ENCODE results near the gene GDPGP1. TPM values are rescaled to one million over a fixed set of nuclear protein-coding genes. Genes with fewer than 3 reads are reported as not detected.

The GDPGP1 gene
- total RNA-seq, 1 experiment from 2014 or later, result 6.6 TPM

DNA sequence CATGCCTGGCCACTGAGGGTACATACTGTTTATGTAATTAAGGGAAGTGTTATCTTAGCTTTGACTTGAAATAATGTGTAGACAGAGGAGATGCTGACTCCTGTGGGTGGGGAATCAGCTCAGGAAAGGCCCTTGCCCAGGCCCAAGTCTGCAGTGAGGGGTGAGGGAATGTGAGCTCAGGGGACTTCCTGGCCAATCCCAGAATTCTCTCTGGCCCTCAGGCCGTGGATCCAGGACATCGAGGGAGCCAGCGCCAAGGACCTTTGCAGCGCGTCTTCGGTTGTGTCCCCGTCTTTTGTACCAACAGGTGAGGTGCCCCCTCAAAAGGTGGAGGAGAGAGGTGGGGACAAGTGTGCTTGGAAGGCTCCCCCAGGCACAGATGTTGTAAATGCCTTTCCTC lies 6.7 kb upstream of the GDPGP1 start:
- Histone ChIP-seq H2AFZ (ENCODE audit: low read length) (no peak overlapping the region), H3K27me3 (ENCODE audit: low read length) (no peaks in the 10 kb centered on the region), H3K36me3 (ENCODE audit: low read depth, low read length) (peaks cover 70% of the 10 kb centered on the region), H3K9me2 (replicated peaks; ENCODE audit: low read length) (no peaks in the 10 kb centered on the region), H3F3A (ENCODE audit: low read length, unreplicated experiment) (no peaks in the 10 kb centered on the region), H3K4me1 (ENCODE audit: insufficient read depth, low read length) (peaks cover 16% of the 10 kb centered on the region), H3K9me3 (ENCODE audit: low read length) (no peaks in the 10 kb centered on the region), H3K9ac (ENCODE audit: low read length) (no peak overlapping the region), H3K4me3 (ENCODE audit: low read length) (no peak overlapping the region), H4K20me1 (ENCODE audit: low read length) (no peaks in the 10 kb centered on the region), H3K4me2 (ENCODE audit: low read length) (no peak overlapping the region), H3K79me2 (ENCODE audit: low read length) (peaks cover 23% of the 10 kb centered on the region), H3K27ac (ENCODE audit: low read length) (no peak overlapping the region)
- no TSS peak for BruUV-seq (replicated peaks)
- DNase-seq (no peak), ATAC-seq (no peak)
- CTCF ChIA-PET, result no interaction called here
- TF ChIP-seq EZH2phosphoT487 (IDR thresholded peaks at IDR 0.05; ENCODE audit: borderline replicate concordance, low read length), result no peak
- no peak for TF ChIP-seq CTCF (conservative IDR thresholded peaks at IDR 0.05; ENCODE audit: low read depth, low read length)
- no peak for TF ChIP-seq EZH2 (IDR thresholded peaks at IDR 0.05; ENCODE audit: low read length, unreplicated experiment)
- intact Hi-C loops (cut with micrococcal nuclease), result no loop called here
- POLR2A ChIA-PET (ENCODE audit: unreplicated experiment), result no interaction called here

DNA sequence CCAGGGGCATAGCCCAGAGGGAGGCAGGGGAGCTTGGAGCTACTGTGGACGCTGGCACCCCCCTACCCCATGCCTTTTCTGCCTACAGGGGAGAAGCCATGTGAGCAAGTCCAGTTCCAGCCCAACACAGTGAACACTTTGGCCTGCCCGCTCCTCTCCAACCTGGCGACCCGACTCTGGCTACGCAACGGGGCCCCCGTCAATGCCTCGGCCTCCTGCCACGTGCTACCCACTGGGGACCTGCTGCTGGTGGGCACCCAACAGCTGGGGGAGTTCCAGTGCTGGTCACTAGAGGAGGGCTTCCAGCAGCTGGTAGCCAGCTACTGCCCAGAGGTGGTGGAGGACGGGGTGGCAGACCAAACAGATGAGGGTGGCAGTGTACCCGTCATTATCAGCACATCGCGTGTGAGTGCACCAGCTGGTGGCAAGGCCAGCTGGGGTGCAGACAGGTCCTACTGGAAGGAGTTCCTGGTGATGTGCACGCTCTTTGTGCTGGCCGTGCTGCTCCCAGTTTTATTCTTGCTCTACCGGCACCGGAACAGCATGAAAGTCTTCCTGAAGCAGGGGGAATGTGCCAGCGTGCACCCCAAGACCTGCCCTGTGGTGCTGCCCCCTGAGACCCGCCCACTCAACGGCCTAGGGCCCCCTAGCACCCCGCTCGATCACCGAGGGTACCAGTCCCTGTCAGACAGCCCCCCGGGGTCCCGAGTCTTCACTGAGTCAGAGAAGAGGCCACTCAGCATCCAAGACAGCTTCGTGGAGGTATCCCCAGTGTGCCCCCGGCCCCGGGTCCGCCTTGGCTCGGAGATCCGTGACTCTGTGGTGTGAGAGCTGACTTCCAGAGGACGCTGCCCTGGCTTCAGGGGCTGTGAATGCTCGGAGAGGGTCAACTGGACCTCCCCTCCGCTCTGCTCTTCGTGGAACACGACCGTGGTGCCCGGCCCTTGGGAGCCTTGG lies 5.9 kb upstream of the GDPGP1 start:
- no TSS peak for BruUV-seq (replicated peaks)

More for the DNA sequence above, 5.9 kb upstream of the GDPGP1 start:
- Histone ChIP-seq H3K9me2 (replicated peaks; ENCODE audit: low read length) (no peaks in the 10 kb centered on the region), H3K79me2 (ENCODE audit: low read length) (peaks cover 30% of the 10 kb centered on the region), H3K9ac (ENCODE audit: low read length) (no peak overlapping the region), H3K27me3 (ENCODE audit: low read length) (no peaks in the 10 kb centered on the region), H4K20me1 (ENCODE audit: low read length) (no peaks in the 10 kb centered on the region), H2AFZ (ENCODE audit: low read length) (no peak overlapping the region), H3K4me3 (ENCODE audit: low read length) (no peak overlapping the region), H3K4me1 (ENCODE audit: insufficient read depth, low read length) (peaks cover 18% of the 10 kb centered on the region), H3K9me3 (ENCODE audit: low read length) (no peaks in the 10 kb centered on the region), H3F3A (ENCODE audit: low read length, unreplicated experiment) (no peaks in the 10 kb centered on the region), H3K4me2 (ENCODE audit: low read length) (no peak overlapping the region), H3K36me3 (ENCODE audit: low read depth, low read length) (peaks cover 67% of the 10 kb centered on the region), H3K27ac (ENCODE audit: low read length) (no peak overlapping the region)
- ChIA-PET POLR2A (ENCODE audit: unreplicated experiment) (no interaction called here), CTCF (no interaction called here)
- no peak for TF ChIP-seq EZH2 (IDR thresholded peaks at IDR 0.05; ENCODE audit: low read length, unreplicated experiment)
- TF ChIP-seq EZH2phosphoT487 (IDR thresholded peaks at IDR 0.05; ENCODE audit: borderline replicate concordance, low read length), result no peak
- TF ChIP-seq CTCF (conservative IDR thresholded peaks at IDR 0.05; ENCODE audit: low read depth, low read length), result no peak
- intact Hi-C loops (cut with micrococcal nuclease), result no loop called here
- DNase-seq (no peak), ATAC-seq (no peak)
